SH-SY5Y (cell line): ENCODE measurements around the gene ZSCAN2.

Experiments
- GATA2 ChIP-seq: IDR thresholded peaks from 2 replicates; pipeline ENCODE4 v1.6.1; 2011; ENCODE audit warnings: mild to moderate bottlenecking, low read depth, low read length
- GATA3 ChIP-seq: IDR thresholded peaks from 2 replicates; pipeline ENCODE4 v1.6.1; 2011; ENCODE audit warnings: low read depth, mild to moderate bottlenecking, low read length, moderate library complexity

DNA sequence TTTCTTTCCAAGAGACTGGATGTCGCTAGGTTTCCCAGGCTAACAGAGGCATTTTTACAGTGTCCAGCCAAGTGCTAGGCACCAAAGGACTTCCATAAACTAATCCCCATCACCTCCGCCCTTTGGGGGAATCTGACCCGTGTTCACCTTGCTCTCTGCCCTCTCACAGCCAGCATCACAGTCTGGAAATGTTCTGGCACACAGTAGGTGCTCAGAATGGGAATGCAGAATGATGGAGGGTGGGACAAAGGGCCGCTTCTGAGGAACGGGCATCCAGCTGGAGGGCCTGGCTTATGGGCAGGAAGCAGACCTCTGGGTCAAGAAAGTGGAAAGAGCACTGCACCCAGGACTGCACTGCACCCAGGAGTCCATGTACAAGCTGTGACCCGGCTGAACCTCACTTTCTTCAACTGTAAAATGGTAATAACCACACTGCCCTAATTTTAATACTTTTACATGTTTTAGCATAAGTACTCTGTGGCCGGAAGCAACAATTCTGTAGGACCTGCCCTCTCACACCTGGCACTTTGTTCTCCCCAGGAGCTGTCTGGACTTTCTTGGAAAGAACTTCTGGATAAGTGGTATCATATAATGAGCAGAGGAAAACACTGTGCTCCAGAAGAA is 58.1 kb downstream of the ZSCAN2 start:
- TF ChIP-seq GATA3 (no peak), GATA2 (no peak)
